Esophagus muscularis mucosa (tissue), 4 donors: ENCODE data around the gene POMT1. TPM values are rescaled to one million over a fixed set of nuclear protein-coding genes. Genes with fewer than 3 reads are reported as not detected.
"Not testable (repeated sequence)": the region's sequence is repeated elsewhere in the genome, so short reads cannot be mapped to it uniquely, and the experiment has no call there.

Source experiments
- DNase-seq: peaks from one replicate; pipeline ENCODE4 v3.0.0-alpha.2; 2017; ENCODE audit errors: extremely low spot score
- H3K27ac ChIP-seq, 4 donors: fragments of 200-600 bp; sonication (generic); replicated peaks in 1 of 4; 1 replicate in 3 of 4; 2 replicates in 1 of 4; pipeline ENCODE4 v1.5.1; 2016 to 2019; ENCODE audit warnings: mild to moderate bottlenecking in 1 of 4
- H3K27me3 ChIP-seq, 4 donors: fragments of 200-600 bp; sonication (generic); one replicate each; pipeline versions ENCODE4 v1.5.1 to v1.6.0; 2016 to 2019
- H3K36me3 ChIP-seq, 4 donors: fragments of 200-600 bp; sonication (generic); one replicate each; pipeline ENCODE4 v1.5.1; 2016 to 2019
- H3K4me1 ChIP-seq, 4 donors: fragments of 200-600 bp; sonication (generic); one replicate each; pipeline ENCODE4 v1.5.1; 2016 to 2019
- H3K4me3 ChIP-seq, 4 donors: fragments of 200-600 bp; sonication (generic); 1 replicate in 2 of 4; 2 replicates in 2 of 4; pipeline ENCODE4 v1.5.1; 2016 to 2019; ENCODE audit warnings: mild to moderate bottlenecking in 4 of 4, moderate library complexity in 1 of 4
- H3K9me3 ChIP-seq, 4 donors: fragments of 200-600 bp; sonication (generic); 1 replicate in 3 of 4; 2 replicates in 1 of 4; pipeline ENCODE4 v1.5.1; 2016 to 2019
- CTCF ChIP-seq, 3 experiments: fragments of 200-600 bp in 2 of 3; fragments of 450-650 bp in 1 of 3; sonication (generic) in 2 of 3; IDR thresholded peaks; one replicate each; pipeline ENCODE4 v1.5.1; 2017 to 2019; ENCODE audit warnings: antibody characterized with exemption in 3 of 3, mild to moderate bottlenecking in 2 of 3, moderate library complexity in 1 of 3
- EP300 ChIP-seq: sonication (generic); formaldehyde crosslinking; IDR thresholded peaks from one replicate; pipeline ENCODE4 v1.6.1; 2017; ENCODE audit warnings: antibody characterized with exemption
- POLR2A ChIP-seq: fragments of 450-650 bp; IDR thresholded peaks from one replicate; pipeline ENCODE4 v1.6.1; 2017; ENCODE audit warnings: antibody characterized with exemption, moderate library complexity, mild to moderate bottlenecking, low read depth
- POLR2AphosphoS5 ChIP-seq, 2 donors: sonication (generic); formaldehyde crosslinking; IDR thresholded peaks; one replicate each; pipeline ENCODE4 v1.6.1; 2017; ENCODE audit warnings: antibody characterized with exemption in 2 of 2
- WGBS: methylation state at CpG from one replicate; pipeline ENCODE4 v1.1.5; 2018; 5-methylcytosine and 5-hydroxymethylcytosine counted together
- intact Hi-C: fragments of 100-400 bp; cut with DNase I; formaldehyde crosslinking; loops from one replicate; pipeline ENCODE4 v1.15.1; 2023
- total RNA-seq, 4 donors: library from RNA; depleted of rRNA; stranded (reverse); fragments of >200 nt; gene quantifications; one replicate each; pipeline versions ENCODE4 v1.1.0 to v1.2.1, GENCODE V29; 2016

The POMT1 gene
- total RNA-seq, 4 donors from 2014 or later, result 22.6 to 39.2 (median 25.0) TPM

GRCh38 chr9:131467214-131467935 is 35.3 kb upstream of the POMT1 start:
- intact Hi-C loops, result no loop called here
- H3K4me3 ChIP-seq, result no peak overlapping the region
- peaks cover 72 to 99% (median 95%) of the 10 kb centered on the region in 4 donors for H3K36me3 ChIP-seq
- no peak overlapping the region for H3K27ac ChIP-seq
- H3K27me3 ChIP-seq, result no peaks in the 10 kb centered on the region
- no peaks in the 10 kb centered on the region for H3K9me3 ChIP-seq
- no peaks in the 10 kb centered on the region for H3K4me1 ChIP-seq
- 73% methylated on average over 13 of the region's 13 CpGs for WGBS
- no peak for DNase-seq
- TF ChIP-seq CTCF (IDR thresholded peaks at IDR 0.05), result no peak
- peak in 1 of 2 donors; percentile 50 for TF ChIP-seq POLR2AphosphoS5 (IDR thresholded peaks at IDR 0.05)

- no peak overlapping the region for H3K4me3 ChIP-seq
- peaks cover 79 to 100% (median 98%) of the 10 kb centered on the region in 4 donors for H3K36me3 ChIP-seq
- H3K27me3 ChIP-seq, result no peaks in the 10 kb centered on the region
- DNase-seq, result no peak
- TF ChIP-seq POLR2AphosphoS5 (IDR thresholded peaks at IDR 0.05) (no peak), EP300 (no peak), POLR2A (no peak), CTCF (IDR thresholded peaks at IDR 0.05) (no peak)
- 91% methylated on average over 3 of the region's 4 CpGs for WGBS
- H3K27ac ChIP-seq, result no peak overlapping the region
- intact Hi-C loops, result no loop called here
- no peaks in the 10 kb centered on the region for H3K9me3 ChIP-seq
- H3K4me1 ChIP-seq, result no peaks in the 10 kb centered on the region
These were observed 34.7 kb upstream of the POMT1 start for GRCh38 chr9:131468031-131468430.

GRCh38 chr9:131469356-131469755 is 33.4 kb upstream of the POMT1 start:
- no peaks in the 10 kb centered on the region for H3K9me3 ChIP-seq
- intact Hi-C loops, result no loop called here
- H3K4me3 ChIP-seq, result no peak overlapping the region
- TF ChIP-seq EP300 (no peak), POLR2A (no peak), CTCF (IDR thresholded peaks at IDR 0.05) (no peak), POLR2AphosphoS5 (IDR thresholded peaks at IDR 0.05) (no peak)
- H3K36me3 ChIP-seq, result peaks cover 92 to 100% (median 100%) of the 10 kb centered on the region in 4 donors
- no peaks in the 10 kb centered on the region for H3K4me1 ChIP-seq
- 97% methylated on average over 6 of the region's 6 CpGs for WGBS
- DNase-seq, result no peak
- no peak overlapping the region for H3K27ac ChIP-seq
- H3K27me3 ChIP-seq, result no peaks in the 10 kb centered on the region

GRCh38 chr9:131469951-131470350 is 32.8 kb upstream of the POMT1 start:
- Histone ChIP-seq H3K4me1 (no peaks in the 10 kb centered on the region), H3K36me3 (peaks cover 94 to 100% (median 100%) of the 10 kb centered on the region in 4 donors), H3K9me3 (no peaks in the 10 kb centered on the region), H3K4me3 (no peak overlapping the region), H3K27ac (no peak overlapping the region), H3K27me3 (no peaks in the 10 kb centered on the region)
- TF ChIP-seq EP300 (no peak), POLR2A (no peak), POLR2AphosphoS5 (IDR thresholded peaks at IDR 0.05) (no peak), CTCF (IDR thresholded peaks at IDR 0.05) (no peak)
- DNase-seq, result no peak
- intact Hi-C loops, result no loop called here
- WGBS, result 96% methylated on average over 16 of the region's 16 CpGs

DNA sequence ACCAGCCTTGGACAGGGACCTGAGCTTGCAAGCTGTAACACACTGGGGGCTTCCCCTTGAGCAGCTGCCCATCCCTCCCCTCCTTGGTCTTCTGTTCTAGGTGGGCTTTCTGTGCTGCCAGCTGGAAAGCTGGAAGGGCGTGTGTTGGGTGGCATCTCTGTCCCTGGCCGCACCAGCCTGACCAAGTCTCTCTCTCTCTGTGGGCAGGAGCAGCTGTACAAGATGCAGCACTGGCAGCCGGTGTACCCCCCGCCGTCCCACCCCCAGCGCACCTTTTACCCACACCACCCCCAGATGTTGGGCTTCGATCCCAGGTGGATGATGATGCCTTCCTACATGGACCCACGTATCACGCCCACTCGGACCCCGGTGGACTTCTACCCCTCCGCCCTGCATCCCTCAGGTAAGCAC is 32.1 kb upstream of the POMT1 start:
- TF ChIP-seq EP300 (no peak), CTCF (IDR thresholded peaks at IDR 0.05) (no peak), POLR2A (no peak), POLR2AphosphoS5 (IDR thresholded peaks at IDR 0.05) (no peak)
- Histone ChIP-seq H3K27me3 (no peaks in the 10 kb centered on the region), H3K9me3 (no peaks in the 10 kb centered on the region), H3K4me3 (no peak overlapping the region), H3K4me1 (no peaks in the 10 kb centered on the region), H3K36me3 (peaks cover 94 to 100% (median 100%) of the 10 kb centered on the region in 4 donors), H3K27ac (no peak overlapping the region)
- 97% methylated on average over 11 of the region's 12 CpGs for WGBS
- DNase-seq, result no peak
- intact Hi-C loops, result no loop called here

- DNase-seq, H3K4me1 ChIP-seq, H3K4me3 ChIP-seq, intact Hi-C loops, H3K27me3 ChIP-seq, H3K27ac ChIP-seq, H3K9me3 ChIP-seq: not testable (repeated sequence)
- peaks cover 96 to 100% (median 100%) of the 10 kb centered on the region in 4 donors for H3K36me3 ChIP-seq
- WGBS, result 96% methylated on average over 5 of the region's 5 CpGs
These were observed 30.6 kb upstream of the POMT1 start for GRCh38 chr9:131472085-131472484.
